Kidney (tissue), 14 donors: ENCODE results near the gene PANX1. TPM values are rescaled to one million over a fixed set of nuclear protein-coding genes. Genes with fewer than 3 reads are reported as not detected.

Experiments used
- DNase-seq, 5 donors: peaks; one replicate each; pipeline ENCODE4 v3.0.0-alpha.2; 2013 to 2020
- FAIRE-seq: peaks from 2 replicates; lab custom pipeline; 2012; peaks lifted over from hg19 to GRCh38; lab: Jason Lieb, UNC
- H3K27ac ChIP-seq, 2 donors: one replicate each; pipeline ENCODE4 v1.7.0; 2013; ENCODE audit warnings: low read depth in 2 of 2, low read length in 2 of 2, inconsistent platforms in 1 of 2
- H3K27me3 ChIP-seq: one replicate; pipeline ENCODE4 v1.7.1; 2013; ENCODE audit warnings: low read length, inconsistent platforms; ENCODE audit not compliant: control insufficient read depth, insufficient read depth
- H3K36me3 ChIP-seq, 3 donors: one replicate each; pipeline versions ENCODE4 v1.7.0 to v1.7.1; 2013; ENCODE audit warnings: low read length in 3 of 3, control low read depth in 1 of 3, inconsistent platforms in 1 of 3; ENCODE audit not compliant: insufficient read depth in 3 of 3, control insufficient read depth in 2 of 3
- H3K4me1 ChIP-seq, 3 donors: one replicate each; pipeline versions ENCODE4 v1.7.0 to v1.7.1; 2013; ENCODE audit warnings: low read length in 3 of 3, inconsistent platforms in 1 of 3, low read depth in 1 of 3; ENCODE audit not compliant: control insufficient read depth in 2 of 3, insufficient read depth in 2 of 3
- H3K4me3 ChIP-seq, 3 donors: one replicate each; pipeline versions ENCODE4 v1.7.0 to v1.8.1; 2013; ENCODE audit warnings: low read length in 3 of 3, control low read depth in 1 of 3, inconsistent platforms in 1 of 3
- H3K9ac ChIP-seq, 3 donors: one replicate each; pipeline versions ENCODE4 v1.7.0 to v1.7.1; 2013; ENCODE audit warnings: low read length in 3 of 3, control low read depth in 1 of 3, inconsistent platforms in 1 of 3
- H3K9me3 ChIP-seq, 3 donors: one replicate each; pipeline versions ENCODE4 v1.7.0 to v1.7.1; 2013; ENCODE audit warnings: low read length in 3 of 3, control low read depth in 1 of 3, inconsistent platforms in 1 of 3; ENCODE audit not compliant: control insufficient read depth in 2 of 3, insufficient read depth in 1 of 3
- CTCF ChIP-seq: IDR thresholded peaks from 3 replicates; pipeline ENCODE4 v1.5.1; 2012; ENCODE audit warnings: mild to moderate bottlenecking, moderate library complexity, borderline replicate concordance; ENCODE audit not compliant: insufficient read depth; ENCODE audit errors: extremely low read depth
- intact Hi-C: fragments of 100-400 bp; cut with DNase I; formaldehyde crosslinking; loops from one replicate; pipeline ENCODE4 v1.11.1; 2022
- polyA plus RNA-seq: library from polyadenylated mRNA; stranded (reverse); fragments of 350-450 nt; fragmentation: Illumina TruSeq; extraction: RNeasy Lipid Tissue Mini Kit (QIAGEN cat#74804); gene quantifications from one replicate; pipeline ENCODE4 v1.2.3, GENCODE V29; 2014; ENCODE audit warnings: low read depth, low replicate concordance; ENCODE audit not compliant: insufficient read depth
- total RNA-seq: library from RNA; stranded (reverse); fragmentation: NEBNext Ultra II Directional; extraction: Animal tissue kit (Norgen Biotek cat#: 25700); gene quantifications from one replicate; pipeline ENCODE4 v1.2.1, GENCODE V29; 2021
- donor health status: control.
- donor health status: control.
- donor health status: control.
- donor health status: control.
- donor health status: control.
- donor health status: DM: yes; HTN: yes; CAD: no.
- donor health status: Normal renal cell carcinoma (clear cell type).

PANX1 gene
- total and polyA plus RNA-seq, 2 donors from 2014 or later: 5.3 to 13.9 TPM

- Histone ChIP-seq H3K36me3 (no peaks in the 10 kb centered on the region), H3K27ac (no peak overlapping the region), H3K9ac (no peak overlapping the region), H3K4me1 (no peaks in the 10 kb centered on the region), H3K9me3 (peaks cover 0 to 9% (median 5%) of the 10 kb centered on the region in 3 donors), H3K4me3 (no peak overlapping the region), H3K27me3 (no peaks in the 10 kb centered on the region)
- intact Hi-C loops: no loop called here
- DNase-seq: no peak
- no peak for TF ChIP-seq CTCF
- no peak for FAIRE-seq
Measured at GRCh38 chr11:94219771-94220170, 91.1 kb downstream of the PANX1 start.

DNA sequence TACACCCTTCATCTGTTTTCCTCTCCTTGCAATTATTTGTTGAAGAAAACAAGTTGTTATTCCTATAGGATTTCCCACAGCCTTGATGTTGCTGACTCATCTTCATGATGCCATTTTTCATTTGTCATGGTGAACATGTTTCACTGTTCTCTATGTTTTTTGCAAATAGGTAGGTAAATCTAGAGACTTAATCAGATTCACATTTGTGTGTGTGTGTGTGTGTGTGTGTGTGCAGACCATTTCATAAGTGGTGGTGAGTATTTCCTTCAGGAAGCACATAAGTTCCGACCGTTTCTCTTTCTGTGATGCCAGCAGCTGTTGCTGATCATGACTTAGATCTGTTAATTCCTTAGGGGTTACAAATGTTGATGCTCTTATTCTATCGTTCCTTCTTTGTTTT is 95.4 kb downstream of the PANX1 start:
- TF ChIP-seq CTCF: no peak
- Histone ChIP-seq H3K9me3 (peaks cover 0 to 3% (median 2%) of the 10 kb centered on the region in 3 donors), H3K9ac (no peak overlapping the region), H3K27ac (no peak overlapping the region), H3K4me3 (no peak overlapping the region), H3K27me3 (no peaks in the 10 kb centered on the region), H3K4me1 (no peaks in the 10 kb centered on the region), H3K36me3 (no peaks in the 10 kb centered on the region)
- no peak for FAIRE-seq
- DNase-seq: peak in 2 of 5 donors; percentile 3 to 20
- intact Hi-C loops: no loop called here

Other genes starting within 250 kb of the PANX1 start
- not detected for gene HEPHL1, start 107.5 kb upstream of the PANX1 start, total RNA-seq
- gene HEPHL1, start 107.5 kb upstream of the PANX1 start, polyA plus RNA-seq: not detected
- not detected for gene IZUMO1R, start 175.7 kb downstream of the PANX1 start, total RNA-seq
- not detected for gene IZUMO1R, start 175.7 kb downstream of the PANX1 start, polyA plus RNA-seq